SK-N-SH (cell line): Measurements from ENCODE around the gene KRT81.
A peak's percentile ranks its signal among the peaks of the same experiment; 100 is the strongest.
"Not testable (repeated sequence)": the region's sequence is repeated elsewhere in the genome, so short reads cannot be mapped to it uniquely, and the experiment has no call there.

Source experiments
- SIN3A ChIP-seq: IDR thresholded peaks from 2 replicates; pipeline ENCODE4 v1.6.1; 2012; ENCODE audit warnings: low read depth, mild to moderate bottlenecking, low read length, moderate library complexity, borderline replicate concordance
- TF ChIP-seq, protein P1 (sequence below): fragments of 200-600 bp; sonication (generic); IDR thresholded peaks from 2 replicates; pipeline ENCODE4 v1.6.1; 2017; ENCODE audit warnings: antibody characterized with exemption, mild to moderate bottlenecking, moderate library complexity

DNA sequence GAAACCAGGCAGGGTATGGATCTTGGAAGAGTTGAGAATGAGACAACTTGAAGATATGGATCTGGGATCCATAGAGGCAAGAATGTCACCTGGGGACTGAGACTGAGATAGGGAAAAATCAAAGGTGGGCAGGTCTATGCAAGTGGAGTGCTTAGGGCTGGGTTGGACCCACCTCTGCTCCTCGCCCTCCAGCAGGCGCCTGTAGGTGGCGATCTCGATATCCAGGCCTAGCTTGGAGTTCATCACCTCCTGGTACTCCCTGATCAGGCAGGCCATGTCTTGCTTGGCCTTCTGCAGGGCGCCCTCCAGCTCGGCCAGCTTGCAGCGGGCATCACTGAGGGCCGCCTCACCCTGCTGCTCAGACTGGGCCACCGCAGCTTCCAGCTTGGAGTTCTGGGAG lies 24.4 kb upstream of the KRT81 start:
- TF ChIP-seq SIN3A = not testable (repeated sequence)
- TF ChIP-seq, protein P1, sequence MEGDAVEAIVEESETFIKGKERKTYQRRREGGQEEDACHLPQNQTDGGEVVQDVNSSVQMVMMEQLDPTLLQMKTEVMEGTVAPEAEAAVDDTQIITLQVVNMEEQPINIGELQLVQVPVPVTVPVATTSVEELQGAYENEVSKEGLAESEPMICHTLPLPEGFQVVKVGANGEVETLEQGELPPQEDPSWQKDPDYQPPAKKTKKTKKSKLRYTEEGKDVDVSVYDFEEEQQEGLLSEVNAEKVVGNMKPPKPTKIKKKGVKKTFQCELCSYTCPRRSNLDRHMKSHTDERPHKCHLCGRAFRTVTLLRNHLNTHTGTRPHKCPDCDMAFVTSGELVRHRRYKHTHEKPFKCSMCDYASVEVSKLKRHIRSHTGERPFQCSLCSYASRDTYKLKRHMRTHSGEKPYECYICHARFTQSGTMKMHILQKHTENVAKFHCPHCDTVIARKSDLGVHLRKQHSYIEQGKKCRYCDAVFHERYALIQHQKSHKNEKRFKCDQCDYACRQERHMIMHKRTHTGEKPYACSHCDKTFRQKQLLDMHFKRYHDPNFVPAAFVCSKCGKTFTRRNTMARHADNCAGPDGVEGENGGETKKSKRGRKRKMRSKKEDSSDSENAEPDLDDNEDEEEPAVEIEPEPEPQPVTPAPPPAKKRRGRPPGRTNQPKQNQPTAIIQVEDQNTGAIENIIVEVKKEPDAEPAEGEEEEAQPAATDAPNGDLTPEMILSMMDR = peak; percentile 38; the same call in 1 of the 2 replicates
